Prostate gland (tissue), 2 donors: Measurements from ENCODE around the gene PPP1R37.

Source experiments
- POLR2A ChIP-seq: fragments of 450-650 bp; IDR thresholded peaks from one replicate; pipeline ENCODE4 v1.6.1; 2016; ENCODE audit warnings: antibody characterized with exemption, mild to moderate bottlenecking
- TF ChIP-seq, protein P1 (sequence below), 4 experiments: fragments of 200-600 bp in 2 of 4; fragments of 450-650 bp in 2 of 4; sonication (generic) in 2 of 4; IDR thresholded peaks; 1 replicate in 3 of 4; 2 replicates in 1 of 4; pipeline ENCODE4 v1.5.1; 2016 to 2019; ENCODE audit warnings: antibody characterized with exemption in 4 of 4, mild to moderate bottlenecking in 2 of 4, moderate library complexity in 2 of 4

DNA sequence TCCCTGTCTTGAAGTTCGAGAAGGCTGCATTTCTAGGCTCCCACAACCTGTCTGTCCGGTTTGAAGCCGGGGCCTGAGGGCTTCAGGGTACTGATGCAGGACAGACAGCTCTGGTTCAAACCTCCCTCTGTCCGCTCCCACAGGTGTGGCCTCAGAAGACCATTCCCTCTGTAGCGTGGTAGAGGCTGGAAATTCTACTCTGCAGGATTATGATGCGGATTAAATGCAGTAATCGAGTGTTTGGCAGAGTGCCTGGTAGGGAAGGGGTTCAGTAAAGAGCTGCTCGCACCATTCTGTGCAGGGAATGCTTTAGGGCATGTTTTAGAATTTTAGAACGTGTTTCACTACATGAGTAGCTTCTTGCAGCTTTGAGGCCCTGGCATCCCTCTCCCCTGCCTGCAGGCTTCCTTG lies 30.5 kb downstream of the PPP1R37 start:
- TF ChIP-seq, protein P1, sequence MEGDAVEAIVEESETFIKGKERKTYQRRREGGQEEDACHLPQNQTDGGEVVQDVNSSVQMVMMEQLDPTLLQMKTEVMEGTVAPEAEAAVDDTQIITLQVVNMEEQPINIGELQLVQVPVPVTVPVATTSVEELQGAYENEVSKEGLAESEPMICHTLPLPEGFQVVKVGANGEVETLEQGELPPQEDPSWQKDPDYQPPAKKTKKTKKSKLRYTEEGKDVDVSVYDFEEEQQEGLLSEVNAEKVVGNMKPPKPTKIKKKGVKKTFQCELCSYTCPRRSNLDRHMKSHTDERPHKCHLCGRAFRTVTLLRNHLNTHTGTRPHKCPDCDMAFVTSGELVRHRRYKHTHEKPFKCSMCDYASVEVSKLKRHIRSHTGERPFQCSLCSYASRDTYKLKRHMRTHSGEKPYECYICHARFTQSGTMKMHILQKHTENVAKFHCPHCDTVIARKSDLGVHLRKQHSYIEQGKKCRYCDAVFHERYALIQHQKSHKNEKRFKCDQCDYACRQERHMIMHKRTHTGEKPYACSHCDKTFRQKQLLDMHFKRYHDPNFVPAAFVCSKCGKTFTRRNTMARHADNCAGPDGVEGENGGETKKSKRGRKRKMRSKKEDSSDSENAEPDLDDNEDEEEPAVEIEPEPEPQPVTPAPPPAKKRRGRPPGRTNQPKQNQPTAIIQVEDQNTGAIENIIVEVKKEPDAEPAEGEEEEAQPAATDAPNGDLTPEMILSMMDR (IDR thresholded peaks at IDR 0.05) = no peak
- TF ChIP-seq POLR2A = no peak
